Gastrocnemius medialis (tissue), 4 donors: ENCODE data around the gene FAM163B. TPM values are rescaled to one million over a fixed set of nuclear protein-coding genes. Genes with fewer than 3 reads are reported as not detected.

Experiments used
- ATAC-seq, 2 donors: fragments of 150-250 bp; one replicate each; pipeline ENCODE4 v1.9.1; 2016
- DNase-seq, 2 donors: peaks; one replicate each; pipeline ENCODE4 v3.0.0-alpha.2; 2019
- H3K27ac ChIP-seq, 4 donors: fragments of 200-600 bp; sonication (generic); 1 replicate in 1 of 4; 2 replicates in 3 of 4; pipeline ENCODE4 v1.5.1; 2016 to 2018; ENCODE audit warnings: mild to moderate bottlenecking in 2 of 4, moderate library complexity in 1 of 4
- H3K27me3 ChIP-seq, 3 donors: fragments of 200-600 bp; sonication (generic) in 2 of 3; 1 replicate in 1 of 3; 2 replicates in 2 of 3; pipeline versions ENCODE4 v1.5.1 to v1.6.0; 2016 to 2019; ENCODE audit warnings: mild to moderate bottlenecking in 1 of 3, moderate library complexity in 1 of 3
- H3K36me3 ChIP-seq, 2 donors: fragments of 200-600 bp; sonication (generic) in 1 of 2; one replicate each; pipeline ENCODE4 v1.5.1; 2017 to 2018
- H3K4me1 ChIP-seq, 2 donors: fragments of 200-600 bp; sonication (generic) in 1 of 2; one replicate each; pipeline ENCODE4 v1.5.1; 2016 to 2017; ENCODE audit warnings: mild to moderate bottlenecking in 2 of 2
- H3K4me3 ChIP-seq, 4 donors: fragments of 200-600 bp; sonication (generic) in 3 of 4; 1 replicate in 1 of 4; 2 replicates in 3 of 4; pipeline ENCODE4 v1.5.1; 2016 to 2019; ENCODE audit warnings: mild to moderate bottlenecking in 2 of 4
- H3K9me3 ChIP-seq, 3 donors: fragments of 200-600 bp; sonication (generic) in 2 of 3; 1 replicate in 1 of 3; 2 replicates in 2 of 3; pipeline ENCODE4 v1.5.1; 2016 to 2019
- POLR2A ChIP-seq, 2 donors: fragments of 450-650 bp; IDR thresholded peaks; one replicate each; pipeline ENCODE4 v1.6.1; 2017; ENCODE audit warnings: antibody characterized with exemption in 2 of 2, mild to moderate bottlenecking in 2 of 2, moderate library complexity in 2 of 2
- in situ Hi-C, 4 donors: fragments of 200-750 bp; cut with MboI; loops; one replicate each; pipeline versions ENCODE4 v1.15.0 to v1.8.0; 2017; ENCODE audit warnings: low sequenced_read_pairs in 4 of 4
- intact Hi-C: fragments of 100-400 bp; cut with DNase I; formaldehyde crosslinking; loops from one replicate; pipeline ENCODE4 v1.15.1; 2023; ENCODE audit warnings: low total_unique reads
- total RNA-seq, 4 donors: library from RNA; depleted of rRNA; stranded (reverse); fragments of >200 nt; gene quantifications; one replicate each; pipeline versions ENCODE4 v1.1.0 to v1.2.3, GENCODE V29; 2016
- TF ChIP-seq, protein P1 (sequence below), 5 experiments: fragments of 450-650 bp in 3 of 5; fragments of 200-600 bp in 2 of 5; sonication (generic) in 2 of 5; IDR thresholded peaks in 4 of 5; conservative IDR thresholded peaks in 1 of 5; 1 replicate in 4 of 5; 2 replicates in 1 of 5; pipeline ENCODE4 v1.5.1; 2016 to 2019; ENCODE audit warnings: antibody characterized with exemption in 5 of 5, mild to moderate bottlenecking in 3 of 5, moderate library complexity in 3 of 5

The FAM163B gene
- total RNA-seq, 4 donors from 2014 or later: not detected

DNA sequence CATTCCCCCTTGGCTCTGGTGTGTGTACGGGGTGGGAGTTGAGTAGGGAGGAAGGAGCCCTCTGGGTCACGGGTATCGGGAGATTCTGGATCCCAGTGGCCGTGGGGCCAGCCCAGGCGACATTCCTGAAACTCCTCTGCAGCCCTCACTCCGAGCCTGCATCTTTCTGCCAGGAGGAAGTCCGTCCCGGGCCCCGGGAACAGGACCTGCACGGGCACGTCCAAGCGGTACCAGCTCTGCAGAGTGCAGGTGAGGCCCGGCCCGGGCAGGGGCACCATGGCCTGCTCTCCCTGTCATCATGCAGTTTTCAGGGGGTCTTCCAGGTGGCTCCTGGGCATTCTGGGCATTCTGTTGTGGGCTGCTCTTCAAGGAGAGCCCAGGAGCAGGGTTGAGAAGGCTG lies 71.0 kb downstream of the FAM163B start:
- H3K27me3 ChIP-seq: peaks cover 0 to 19% (median 11%) of the 10 kb centered on the region in 3 donors
- ATAC-seq: no peak
- H3K27ac ChIP-seq: no peak overlapping the region
- in situ Hi-C loops (loop anchor here in 2 of 4 donors (25.0 kb wide), 1 partner anchor 199 kb away; the partner anchor contains the start of gene SARDH (in 2 of the 2)), intact Hi-C loops (no loop called here)
- peaks cover 11 to 18% of the 10 kb centered on the region in 2 donors for H3K4me1 ChIP-seq
- no peaks in the 10 kb centered on the region for H3K9me3 ChIP-seq
- H3K4me3 ChIP-seq: no peak overlapping the region
- no peaks in the 10 kb centered on the region for H3K36me3 ChIP-seq
- TF ChIP-seq POLR2A (IDR thresholded peaks at IDR 0.05): no peak
- TF ChIP-seq, protein P1, sequence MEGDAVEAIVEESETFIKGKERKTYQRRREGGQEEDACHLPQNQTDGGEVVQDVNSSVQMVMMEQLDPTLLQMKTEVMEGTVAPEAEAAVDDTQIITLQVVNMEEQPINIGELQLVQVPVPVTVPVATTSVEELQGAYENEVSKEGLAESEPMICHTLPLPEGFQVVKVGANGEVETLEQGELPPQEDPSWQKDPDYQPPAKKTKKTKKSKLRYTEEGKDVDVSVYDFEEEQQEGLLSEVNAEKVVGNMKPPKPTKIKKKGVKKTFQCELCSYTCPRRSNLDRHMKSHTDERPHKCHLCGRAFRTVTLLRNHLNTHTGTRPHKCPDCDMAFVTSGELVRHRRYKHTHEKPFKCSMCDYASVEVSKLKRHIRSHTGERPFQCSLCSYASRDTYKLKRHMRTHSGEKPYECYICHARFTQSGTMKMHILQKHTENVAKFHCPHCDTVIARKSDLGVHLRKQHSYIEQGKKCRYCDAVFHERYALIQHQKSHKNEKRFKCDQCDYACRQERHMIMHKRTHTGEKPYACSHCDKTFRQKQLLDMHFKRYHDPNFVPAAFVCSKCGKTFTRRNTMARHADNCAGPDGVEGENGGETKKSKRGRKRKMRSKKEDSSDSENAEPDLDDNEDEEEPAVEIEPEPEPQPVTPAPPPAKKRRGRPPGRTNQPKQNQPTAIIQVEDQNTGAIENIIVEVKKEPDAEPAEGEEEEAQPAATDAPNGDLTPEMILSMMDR (IDR thresholded peaks at IDR 0.05 in 4 of 5, conservative IDR thresholded peaks at IDR 0.05 in 1 of 5): no peak
- DNase-seq: no peak

DNA sequence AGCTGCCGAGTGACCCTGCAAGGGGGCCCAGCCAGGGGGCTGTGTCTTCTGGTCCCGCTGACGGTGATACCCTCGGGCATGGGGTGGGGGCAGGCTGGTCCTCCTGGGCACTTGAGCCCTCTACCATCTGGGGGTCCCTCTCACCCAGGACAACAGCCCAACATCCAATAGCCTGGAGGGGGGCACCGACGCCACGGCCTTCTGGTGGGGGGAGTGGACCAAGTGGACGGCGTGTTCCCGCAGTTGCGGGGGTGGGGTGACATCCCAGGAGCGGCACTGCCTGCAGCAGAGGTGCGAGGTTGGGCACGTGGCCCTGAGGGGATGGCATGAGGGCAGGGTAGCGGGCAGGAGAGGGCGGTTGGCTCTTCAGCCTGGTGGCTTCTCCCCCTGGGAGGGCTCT lies 71.9 kb downstream of the FAM163B start:
- intact Hi-C loops: no loop called here
- Histone ChIP-seq H3K27ac (no peak overlapping the region), H3K4me3 (no peak overlapping the region), H3K9me3 (no peaks in the 10 kb centered on the region), H3K36me3 (no peaks in the 10 kb centered on the region), H3K4me1 (peaks cover 11 to 23% of the 10 kb centered on the region in 2 donors), H3K27me3 (peaks cover 0 to 22% (median 11%) of the 10 kb centered on the region in 3 donors)
- no peak for TF ChIP-seq POLR2A (IDR thresholded peaks at IDR 0.05)
- TF ChIP-seq, protein P1 (IDR thresholded peaks at IDR 0.05 in 4 of 5, conservative IDR thresholded peaks at IDR 0.05 in 1 of 5): no peak
- no peak for DNase-seq
- in situ Hi-C loops: loop anchor here in 2 of 4 donors (25.0 kb wide), 1 partner anchor 200 kb away; the partner anchor contains the start of gene SARDH (in 2 of the 2)
- ATAC-seq: no peak

DNA sequence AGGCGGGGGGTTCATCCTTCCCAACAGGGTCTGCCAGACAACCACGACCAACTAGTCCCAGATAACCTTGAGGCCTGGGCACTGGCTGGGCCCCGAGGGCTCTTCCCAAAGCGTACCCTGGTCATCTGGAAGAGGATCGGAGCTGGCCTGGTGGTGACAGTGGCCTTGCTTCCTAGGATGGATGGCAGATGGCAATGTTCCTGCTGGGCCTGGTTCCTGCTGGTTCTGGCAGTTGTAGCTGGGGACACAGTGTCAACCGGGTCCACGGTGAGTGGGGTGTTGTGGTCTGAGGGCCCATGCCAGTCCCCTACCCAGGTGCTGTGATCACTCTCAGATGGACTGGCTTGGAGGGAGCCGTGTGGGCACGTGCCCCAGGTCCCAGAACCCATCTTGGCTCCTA lies 72.7 kb downstream of the FAM163B start:
- Histone ChIP-seq H3K36me3 (no peaks in the 10 kb centered on the region), H3K27ac (no peak overlapping the region), H3K27me3 (peaks cover 0 to 22% (median 11%) of the 10 kb centered on the region in 3 donors), H3K9me3 (no peaks in the 10 kb centered on the region), H3K4me3 (no peak overlapping the region), H3K4me1 (peaks cover 11 to 23% of the 10 kb centered on the region in 2 donors)
- TF ChIP-seq, protein P1 (IDR thresholded peaks at IDR 0.05 in 4 of 5, conservative IDR thresholded peaks at IDR 0.05 in 1 of 5): no peak
- TF ChIP-seq POLR2A (IDR thresholded peaks at IDR 0.05): no peak
- in situ Hi-C loops (loop anchor here in 2 of 4 donors (25.0 kb wide), 1 partner anchor 201 kb away; the partner anchor contains the start of gene SARDH (in 2 of the 2)), intact Hi-C loops (no loop called here)
- DNase-seq (no peak), ATAC-seq (no peak)

DNA sequence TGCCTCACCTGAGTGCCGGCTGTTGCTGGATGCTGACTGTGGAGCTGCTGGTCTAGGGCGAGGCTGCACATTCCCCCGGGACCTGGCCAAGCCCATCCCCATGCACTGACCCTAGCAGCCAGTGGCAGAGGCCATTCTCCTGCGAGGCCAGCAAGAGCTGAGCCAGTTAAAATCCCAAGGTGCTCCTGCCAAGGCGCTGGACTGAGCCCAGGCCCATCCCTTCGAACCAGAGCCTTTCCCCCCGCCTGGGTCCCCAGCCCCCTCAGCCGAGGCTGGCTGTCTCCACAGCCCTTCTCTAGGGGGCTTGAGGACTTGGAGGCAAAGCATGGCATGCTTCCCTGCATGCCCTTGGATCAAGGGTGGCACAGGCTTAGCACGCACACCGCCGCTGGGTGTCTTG lies 73.1 kb downstream of the FAM163B start:
- intact Hi-C loops (no loop called here), in situ Hi-C loops (loop anchor here in 2 of 4 donors (25.0 kb wide), 1 partner anchor 201 kb away; the partner anchor contains the start of gene SARDH (in 2 of the 2))
- H3K9me3 ChIP-seq: no peaks in the 10 kb centered on the region
- H3K36me3 ChIP-seq: no peaks in the 10 kb centered on the region
- H3K27me3 ChIP-seq: peaks cover 0 to 22% (median 11%) of the 10 kb centered on the region in 3 donors
- ATAC-seq (no peak), DNase-seq (no peak)
- TF ChIP-seq, protein P1 (IDR thresholded peaks at IDR 0.05 in 4 of 5, conservative IDR thresholded peaks at IDR 0.05 in 1 of 5): no peak
- TF ChIP-seq POLR2A (IDR thresholded peaks at IDR 0.05): no peak
- no peak overlapping the region for H3K27ac ChIP-seq
- no peak overlapping the region for H3K4me3 ChIP-seq
- H3K4me1 ChIP-seq: peaks cover 11 to 23% of the 10 kb centered on the region in 2 donors
